Amygdala (tissue), 56 donors: ENCODE data around the gene DAW1.
"Not testable (repeated sequence)": the region's sequence is repeated elsewhere in the genome, so short reads cannot be mapped to it uniquely, and the experiment has no call there.

ENCODE experiments used
- DNase-seq, 56 donors: peaks; one replicate each; lab custom pipeline; 2025; lab: John Stamatoyannopoulos, UW

The DAW1 gene

GRCh38 chr2:227903381-227903780 is 31.9 kb downstream of the DAW1 start:
- no peak for DNase-seq

GRCh38 chr2:227906991-227907390 is 35.6 kb downstream of the DAW1 start:
- no peak for DNase-seq

GRCh38 chr2:227908266-227909054 is 37.0 kb downstream of the DAW1 start:
- DNase-seq = no peak

GRCh38 chr2:227914362-227914761 is 42.9 kb downstream of the DAW1 start:
- DNase-seq = no peak

- no peak for DNase-seq
Observed at GRCh38 chr2:227921648-227922047, 50.2 kb downstream of the DAW1 start.

GRCh38 chr2:227932001-227932400 is 60.6 kb downstream of the DAW1 start:
- DNase-seq = no peak

- no peak for DNase-seq
Observed at GRCh38 chr2:227932403-227932802, 61.0 kb downstream of the DAW1 start.

GRCh38 chr2:227933884-227934283 is 62.5 kb downstream of the DAW1 start:
- DNase-seq = no peak

GRCh38 chr2:227936249-227936648 is 64.8 kb downstream of the DAW1 start:
- DNase-seq = not testable (repeated sequence)

- peak in 43 of 56 donors; percentile 1 to 70 (median 18) for DNase-seq
Observed at GRCh38 chr2:227939271-227940027, 68.0 kb downstream of the DAW1 start.

GRCh38 chr2:227942021-227942420 is 70.6 kb downstream of the DAW1 start:
- no peak for DNase-seq

GRCh38 chr2:227942965-227943364 is 71.5 kb downstream of the DAW1 start:
- no peak for DNase-seq

GRCh38 chr2:227960317-227960716 is 88.9 kb downstream of the DAW1 start:
- no peak for DNase-seq

GRCh38 chr2:227971619-227972230 is 100.3 kb downstream of the DAW1 start:
- no peak for DNase-seq

- DNase-seq = no peak
Observed at GRCh38 chr2:227973241-227973640, 101.8 kb downstream of the DAW1 start.
